ELR (cell line): ENCODE measurements around the gene NFKBIB.

Experiments
- DNase-seq: peaks from one replicate; pipeline ENCODE4 v3.0.0-alpha.2; 2015; ENCODE audit warnings: low read depth

The NFKBIB gene

DNA sequence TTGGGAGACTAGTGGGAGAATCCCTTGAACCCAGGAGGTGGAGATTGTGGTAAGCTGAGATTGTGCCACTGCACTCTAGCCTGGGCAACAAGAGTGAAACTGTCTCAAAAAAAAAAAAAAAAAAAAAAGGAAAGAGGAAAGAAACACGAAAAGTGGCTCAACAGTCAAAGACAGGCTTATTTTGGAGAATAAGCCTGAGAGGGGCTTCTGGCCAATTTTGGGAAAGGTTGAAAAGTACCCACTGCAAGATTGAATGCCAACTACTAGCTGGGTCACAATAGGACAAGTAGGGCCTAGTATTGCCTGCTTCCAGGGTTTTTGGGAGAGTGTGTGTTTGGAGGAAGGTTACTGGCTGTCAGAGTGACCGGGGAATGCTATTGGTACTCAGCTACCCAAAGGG, 58.5 kb downstream of the NFKBIB start:
- no peak for DNase-seq
